Stimulated activated CD8-positive, alpha-beta memory T cell treated with anti-CD3 and anti-CD28 coated beads, Interleukin-7, amount 100 ng/mL, for 48 hours (primary cell): ENCODE measurements around the gene RMI1.
"Not testable (repeated sequence)": the region's sequence is repeated elsewhere in the genome, so short reads cannot be mapped to it uniquely, and the experiment has no call there.

Experiments
- DNase-seq, 2 donors: peaks; one replicate each; pipeline ENCODE4 v3.0.0-alpha.2; 2020; ENCODE audit warnings: low read depth in 1 of 2; ENCODE audit errors: extremely low read depth in 1 of 2

Gene RMI1

DNA sequence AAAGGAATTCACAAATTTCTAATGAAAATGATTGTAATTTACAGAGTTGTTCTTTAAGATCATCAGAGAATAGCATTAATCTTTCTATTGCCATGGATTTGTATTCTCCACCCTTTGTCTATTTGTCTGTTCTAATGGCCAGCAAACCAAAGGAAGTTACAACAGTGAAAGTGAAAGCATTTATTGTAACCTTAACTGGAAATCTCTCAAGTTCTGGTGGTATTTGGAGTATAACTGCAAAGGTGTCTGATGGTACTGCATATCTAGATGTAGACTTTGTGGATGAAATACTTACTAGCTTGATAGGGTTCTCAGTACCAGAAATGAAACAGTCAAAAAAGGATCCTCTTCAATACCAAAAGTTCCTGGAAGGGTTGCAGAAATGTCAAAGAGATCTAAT lies 21.7 kb downstream of the RMI1 start:
- no peak for DNase-seq

DNA sequence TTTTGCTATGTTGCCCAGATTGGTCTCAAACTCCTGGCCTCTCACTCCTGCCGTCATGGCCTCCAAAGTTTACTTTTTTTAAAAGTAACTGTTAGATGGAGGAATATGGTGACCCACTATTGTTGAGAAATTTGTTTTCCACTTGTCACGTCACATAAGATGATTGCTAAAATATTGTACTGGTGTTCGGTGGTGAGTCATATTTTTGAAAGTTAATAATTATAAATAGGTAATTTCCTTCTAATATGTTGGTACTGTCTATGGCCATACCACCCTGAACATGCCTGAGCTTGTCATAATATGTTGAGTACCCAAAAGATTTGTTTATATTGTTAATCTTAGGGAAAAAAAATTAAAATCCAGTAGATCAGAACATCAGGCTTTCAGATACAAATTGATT lies 22.6 kb downstream of the RMI1 start:
- no peak for DNase-seq

DNA sequence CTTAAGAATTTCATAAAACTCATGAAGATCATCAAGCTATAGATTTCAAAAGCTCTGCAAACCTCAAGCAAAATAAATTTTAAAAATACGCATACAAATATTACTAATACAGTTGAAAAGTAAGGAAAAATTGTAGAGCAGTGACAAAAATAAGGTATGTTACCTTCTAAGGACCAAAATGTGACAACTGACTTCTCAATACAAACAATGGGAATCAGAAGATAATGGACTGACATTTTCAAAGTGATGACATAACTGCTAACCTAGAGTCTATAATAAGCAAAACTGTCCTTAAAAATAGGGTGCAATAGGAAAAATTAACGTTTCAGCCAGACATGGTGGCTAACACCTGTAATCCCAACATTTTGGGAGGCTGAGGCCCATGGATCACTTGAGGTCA lies 27.1 kb downstream of the RMI1 start:
- no peak for DNase-seq

DNA sequence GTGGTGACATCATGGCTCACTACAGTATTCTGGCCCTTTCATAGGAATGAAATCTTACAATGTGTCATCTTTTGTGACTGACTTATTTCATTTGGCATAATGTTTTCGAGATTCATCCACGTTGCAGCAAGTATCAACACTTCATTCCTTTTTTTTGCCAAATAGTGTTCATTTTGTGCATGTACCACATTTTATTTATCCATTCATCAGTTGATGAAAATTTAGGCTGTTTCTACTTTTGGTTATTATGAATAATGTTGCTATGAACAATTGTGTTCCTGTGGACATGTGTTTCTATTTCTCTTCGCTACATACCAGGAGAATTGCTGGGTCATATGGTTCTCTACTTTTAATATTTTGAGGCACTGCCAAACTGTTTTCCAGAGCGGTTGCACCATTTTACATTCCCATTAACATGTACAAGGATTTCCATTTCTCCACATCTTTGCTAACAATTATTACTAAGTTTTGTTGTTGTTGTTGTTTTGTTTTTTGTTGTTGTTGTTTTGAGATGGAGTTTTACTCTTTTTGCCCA lies 43.5 kb downstream of the RMI1 start:
- no peak for DNase-seq

DNA sequence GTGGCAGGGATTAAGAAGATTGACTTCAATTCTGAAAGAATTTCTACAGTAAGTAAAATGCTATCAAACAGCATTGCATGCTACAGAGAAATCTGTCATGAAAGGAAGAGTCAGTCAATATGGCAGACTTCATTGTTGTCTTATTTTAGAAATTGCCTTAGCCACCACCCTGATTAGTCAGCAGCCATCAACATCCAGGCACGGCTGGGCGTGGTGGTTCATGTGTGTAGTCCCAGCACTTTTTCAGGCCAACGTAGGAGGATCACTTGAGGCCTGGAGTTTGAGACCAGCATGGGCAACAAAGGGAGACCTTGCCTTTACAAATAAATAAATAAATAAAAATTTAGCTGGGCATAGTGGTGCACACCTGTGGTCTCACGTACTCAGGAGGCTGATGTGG lies 46.6 kb downstream of the RMI1 start:
- no peak for DNase-seq

DNA sequence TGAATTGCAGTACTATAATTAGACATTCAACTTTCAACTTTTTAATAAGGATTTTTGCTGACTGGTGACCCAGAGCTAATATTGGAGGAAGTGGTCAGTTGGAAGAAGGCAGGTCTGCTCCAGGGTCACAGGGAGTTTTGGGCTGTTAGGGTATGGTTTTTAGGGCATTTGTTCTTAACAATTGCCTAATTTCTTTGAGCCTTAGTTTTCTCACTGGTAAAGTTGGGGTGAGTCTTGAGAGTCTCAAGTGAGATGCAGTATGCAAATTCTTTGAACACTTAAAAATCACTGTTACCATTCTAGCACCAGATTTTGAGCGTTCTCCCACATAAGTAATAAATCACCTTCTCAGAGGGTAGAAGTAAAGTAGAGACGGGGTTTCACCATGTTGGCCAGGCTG lies 50.9 kb downstream of the RMI1 start:
- DNase-seq = no peak

DNA sequence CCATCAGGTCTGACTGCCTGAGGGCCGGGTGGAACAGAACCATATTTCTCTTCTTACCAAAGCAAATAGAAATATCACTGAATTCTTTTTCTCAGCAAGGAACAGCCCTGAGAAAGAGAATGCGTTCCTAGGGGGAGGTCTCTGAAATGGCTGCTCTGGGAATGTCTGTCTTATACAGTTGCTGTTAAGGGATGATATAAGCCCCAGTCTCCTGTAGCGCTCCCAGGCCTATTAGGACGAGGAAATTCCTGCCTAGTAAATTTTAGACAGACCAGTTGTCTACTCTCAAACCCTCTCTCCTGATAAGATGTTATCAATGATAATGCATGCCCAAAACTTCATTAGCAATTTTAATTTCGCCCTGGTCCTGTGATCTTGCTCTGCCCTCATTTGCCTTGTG lies 61.3 kb downstream of the RMI1 start:
- not testable (repeated sequence) for DNase-seq

DNA sequence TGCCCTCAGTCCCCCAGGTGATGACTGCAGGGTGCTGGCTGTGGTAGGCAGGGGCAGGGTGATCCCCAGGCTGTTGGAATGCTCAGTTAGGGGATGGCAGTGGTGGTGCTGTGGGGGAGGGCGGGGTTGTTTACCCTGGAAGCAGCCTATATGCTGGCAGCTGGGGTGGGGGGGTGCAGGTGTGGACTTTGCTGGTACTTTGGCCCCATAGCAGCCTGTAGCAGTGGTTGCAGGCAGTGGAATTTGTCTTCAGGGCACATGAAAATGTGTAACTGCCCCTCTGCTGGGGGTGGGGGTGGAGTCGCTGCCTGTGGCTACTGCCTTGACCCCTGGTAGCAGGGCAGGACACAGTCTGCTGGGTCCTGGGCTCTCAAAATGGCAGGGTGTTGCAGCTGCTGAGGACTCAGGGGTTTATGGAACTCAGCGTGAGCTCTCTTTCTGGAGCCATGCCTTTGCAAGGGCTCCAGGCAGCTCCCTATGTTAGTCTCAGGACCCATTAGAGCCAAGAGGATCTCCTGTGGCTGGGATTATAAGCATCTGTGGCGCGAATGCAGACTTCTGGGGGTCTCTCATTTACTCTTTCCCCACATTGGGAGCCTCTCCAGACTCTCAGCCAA lies 65.0 kb downstream of the RMI1 start:
- DNase-seq = no peak
